Measurements from ENCODE around the gene DCAF8.

The DCAF8 gene

DNA sequence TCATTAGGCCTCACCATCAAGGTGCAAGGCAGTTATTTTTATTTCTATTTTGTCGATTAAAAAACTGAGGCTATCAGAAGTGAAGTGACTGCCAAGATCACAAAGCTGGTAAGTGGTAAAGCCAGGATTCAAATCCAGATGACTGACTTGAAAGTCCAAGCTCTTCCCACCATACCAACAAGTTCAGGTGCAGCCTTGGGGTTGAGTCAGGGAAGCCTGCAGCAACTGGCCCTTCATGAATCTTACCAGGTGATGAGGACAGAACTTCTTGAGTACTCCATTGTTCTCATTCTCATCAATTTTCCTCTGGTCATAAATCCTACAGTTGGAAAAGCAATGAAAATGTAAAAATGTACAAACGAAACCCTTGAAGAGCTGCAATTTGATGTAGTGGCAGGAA is 37.0 kb downstream of the DCAF8 start:
- DNase-seq, result no peak

DNA sequence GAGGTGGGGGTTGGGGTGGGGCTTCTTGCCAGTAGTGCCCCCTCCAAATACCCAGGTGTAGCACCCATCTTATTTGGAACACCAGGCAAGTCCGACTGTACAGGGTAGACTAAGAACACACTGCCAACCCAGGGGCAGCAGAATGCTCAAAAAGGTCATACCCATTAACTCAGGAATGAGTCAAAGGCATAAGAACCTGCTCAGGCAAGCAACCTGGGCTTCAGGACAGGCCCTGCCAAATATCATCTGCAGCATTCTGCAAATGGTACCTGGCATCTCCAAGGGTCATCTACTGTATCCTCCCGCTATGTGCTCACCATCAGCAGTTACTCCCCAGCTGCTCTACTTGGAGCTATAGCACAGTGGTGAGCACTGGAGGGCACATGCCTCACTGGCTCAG is 37.7 kb downstream of the DCAF8 start:
- DNase-seq, result no peak

DNA sequence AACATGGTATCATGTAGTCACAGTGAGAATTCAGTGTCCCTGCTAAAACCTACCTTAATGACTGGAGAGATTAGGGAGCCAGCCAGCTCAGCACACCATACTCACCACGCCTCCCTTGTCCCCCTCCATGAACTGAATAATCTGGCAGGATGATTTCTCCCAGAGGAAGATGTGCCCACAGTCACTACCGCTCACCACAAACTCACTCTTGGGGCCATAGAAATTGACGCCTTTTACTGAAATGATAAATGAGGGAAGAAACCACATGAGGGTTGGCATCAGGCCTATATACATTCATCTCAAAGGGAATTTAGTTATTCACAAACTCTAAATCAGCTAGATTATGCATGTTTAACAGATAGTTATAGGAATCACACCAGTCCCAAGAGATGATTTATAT is 39.8 kb downstream of the DCAF8 start:
- no peak for DNase-seq

DNA sequence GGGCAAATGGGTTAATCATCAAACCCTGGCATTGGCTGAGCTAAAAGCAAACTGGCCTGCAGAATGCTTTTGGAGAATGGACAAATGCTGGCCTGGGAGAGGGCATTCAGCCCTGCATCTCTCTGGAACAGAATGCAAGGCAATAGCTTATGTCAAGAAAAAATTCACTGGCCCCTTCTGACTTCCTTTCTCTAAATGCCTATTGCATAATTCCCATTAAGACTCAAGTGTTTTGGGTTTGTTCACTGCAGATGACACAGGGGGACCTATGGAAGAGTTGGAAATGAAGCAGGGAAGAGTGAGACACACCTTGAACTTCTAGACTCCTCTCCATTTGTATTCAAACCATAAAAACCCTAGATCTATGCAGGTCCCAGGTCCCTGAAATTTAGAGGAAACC is 41.3 kb downstream of the DCAF8 start:
- DNase-seq, result no peak

DNA sequence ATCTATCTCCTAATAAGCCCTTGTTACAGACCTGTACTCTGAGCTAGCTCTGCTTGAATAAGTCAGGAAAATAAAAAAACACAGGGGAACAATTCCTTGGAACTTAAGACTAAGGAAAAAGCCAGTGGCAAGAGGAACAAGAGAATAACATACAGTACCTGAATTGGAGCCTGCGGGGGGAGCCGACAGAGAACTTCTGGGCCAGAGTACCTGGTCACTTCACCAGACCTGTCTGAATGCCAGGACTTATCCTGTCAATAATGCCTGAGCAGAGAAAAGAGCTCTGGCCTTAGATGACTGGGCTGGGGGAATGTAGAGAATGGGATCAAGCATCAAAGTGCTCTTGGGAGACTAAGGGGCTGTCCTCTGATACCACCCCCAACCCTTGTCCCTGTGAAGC is 42.0 kb downstream of the DCAF8 start:
- DNase-seq, result no peak

DNA sequence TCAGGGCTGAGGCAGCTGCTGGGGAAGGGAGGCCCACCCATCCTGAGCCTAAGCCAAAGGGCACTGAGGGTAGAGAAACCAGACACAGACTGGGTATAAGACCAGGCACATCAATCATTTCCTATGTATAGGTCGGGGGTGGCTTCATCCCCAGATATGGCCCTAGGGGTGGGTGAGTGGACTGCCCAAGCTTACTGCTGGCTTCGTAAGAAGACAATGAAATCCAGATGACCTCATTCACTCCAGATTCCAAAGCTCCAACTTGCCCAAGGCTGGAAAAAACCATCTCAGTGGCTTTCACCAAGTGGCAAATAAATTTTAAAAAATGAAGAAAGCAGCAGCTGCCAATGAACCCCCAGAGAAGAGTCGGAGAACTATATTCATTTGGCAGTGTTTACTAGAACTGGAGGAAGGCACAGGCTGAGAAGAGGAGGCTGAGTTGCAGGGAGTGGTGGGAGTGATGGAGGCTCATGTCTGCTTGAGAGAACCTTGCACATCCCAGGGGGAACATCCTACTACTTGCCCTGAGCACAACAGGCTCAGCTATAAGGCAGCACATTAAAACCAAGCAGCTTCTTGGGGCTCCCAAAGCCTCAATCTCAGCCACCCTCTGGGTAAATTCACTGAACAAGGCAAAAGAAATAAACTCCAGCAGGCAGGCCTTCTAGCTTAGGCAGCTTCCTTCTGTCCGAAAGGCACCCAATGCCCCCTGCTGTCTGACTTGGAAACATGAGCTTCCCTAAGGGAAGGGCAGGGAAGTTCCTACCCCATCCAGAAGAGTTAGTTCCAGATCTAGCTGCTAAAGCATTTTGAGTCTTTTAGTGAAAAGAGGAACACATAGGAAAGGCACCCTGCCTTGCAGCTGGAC is 43.1 kb downstream of the DCAF8 start:
- no peak for DNase-seq

DNA sequence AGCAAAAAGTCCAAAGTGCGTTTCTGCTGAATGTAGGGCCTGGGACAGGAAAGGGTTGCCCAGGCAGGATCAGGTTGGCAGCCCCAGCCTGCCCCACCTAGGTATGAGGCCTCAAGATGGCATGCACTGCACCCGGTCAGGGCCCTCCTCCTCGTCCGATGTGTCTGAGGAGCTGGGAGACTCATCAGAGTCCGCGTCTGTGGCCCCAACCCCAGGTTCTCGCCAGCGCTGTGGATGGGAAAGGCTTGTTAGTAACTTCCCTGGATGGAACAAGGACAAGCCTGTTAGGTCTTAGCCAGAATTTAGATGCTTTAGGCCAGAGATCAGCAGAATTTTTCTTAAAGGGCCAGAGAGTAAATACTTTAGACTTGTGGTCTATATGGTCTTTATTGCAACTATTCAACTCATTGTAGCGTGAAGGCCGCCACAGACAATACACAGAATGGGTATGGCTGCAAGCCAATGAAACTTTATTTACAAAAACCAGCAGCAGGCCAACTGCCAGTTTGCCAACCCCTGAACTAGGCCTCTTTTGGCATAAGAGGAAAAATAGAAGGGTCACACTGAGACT is 44.8 kb downstream of the DCAF8 start:
- DNase-seq, result no peak

DNA sequence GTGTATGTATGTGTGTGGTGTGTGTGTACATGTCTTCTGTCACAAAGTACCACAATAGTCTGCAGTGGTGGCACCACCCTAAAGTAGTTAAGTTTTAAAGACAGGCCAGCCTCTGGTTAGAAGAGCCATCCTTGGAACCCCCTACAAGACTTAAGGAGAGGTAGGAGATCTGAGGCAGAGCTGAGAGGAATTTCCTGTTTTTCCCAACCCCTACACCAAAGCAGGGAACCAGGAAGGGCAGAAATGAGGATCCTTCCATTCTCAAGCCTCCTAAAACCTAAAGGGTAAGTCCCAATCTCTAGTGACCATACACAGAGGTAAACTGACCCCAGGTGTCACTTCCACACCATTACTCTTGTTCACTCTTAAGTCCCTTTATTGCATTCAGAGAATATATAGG is 46.0 kb downstream of the DCAF8 start:
- no peak for DNase-seq

DNA sequence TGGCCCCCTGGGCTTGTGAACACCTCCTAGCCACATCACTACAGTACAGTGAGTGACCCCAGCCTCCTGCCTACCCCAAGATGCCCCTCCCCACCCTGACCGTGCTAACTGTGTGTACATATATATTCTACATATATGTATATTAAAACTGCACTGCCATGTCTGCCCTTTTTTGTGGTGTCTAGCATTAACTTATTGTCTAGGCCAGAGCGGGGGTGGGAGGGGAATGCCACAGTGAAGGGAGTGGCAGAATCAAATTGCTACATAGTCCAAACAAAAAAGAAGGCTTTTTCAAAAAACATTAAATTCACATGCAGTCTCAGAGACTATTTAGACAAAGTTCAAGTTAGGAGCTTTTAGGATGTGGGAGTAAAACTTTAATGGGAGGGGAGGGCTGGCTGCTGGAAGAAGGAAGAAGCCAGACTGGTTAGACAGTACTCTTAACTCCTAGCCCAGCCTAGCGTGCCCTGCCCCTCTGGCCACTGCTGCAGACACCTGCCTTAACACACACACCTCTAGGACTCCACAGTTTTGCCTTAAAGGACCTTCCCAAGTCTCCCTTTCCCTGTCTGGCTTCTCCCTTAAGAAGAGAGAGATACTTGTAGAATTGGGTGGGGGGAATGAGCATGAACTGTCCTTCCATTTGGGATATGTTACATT is 47.7 kb downstream of the DCAF8 start:
- no peak for DNase-seq

DNA sequence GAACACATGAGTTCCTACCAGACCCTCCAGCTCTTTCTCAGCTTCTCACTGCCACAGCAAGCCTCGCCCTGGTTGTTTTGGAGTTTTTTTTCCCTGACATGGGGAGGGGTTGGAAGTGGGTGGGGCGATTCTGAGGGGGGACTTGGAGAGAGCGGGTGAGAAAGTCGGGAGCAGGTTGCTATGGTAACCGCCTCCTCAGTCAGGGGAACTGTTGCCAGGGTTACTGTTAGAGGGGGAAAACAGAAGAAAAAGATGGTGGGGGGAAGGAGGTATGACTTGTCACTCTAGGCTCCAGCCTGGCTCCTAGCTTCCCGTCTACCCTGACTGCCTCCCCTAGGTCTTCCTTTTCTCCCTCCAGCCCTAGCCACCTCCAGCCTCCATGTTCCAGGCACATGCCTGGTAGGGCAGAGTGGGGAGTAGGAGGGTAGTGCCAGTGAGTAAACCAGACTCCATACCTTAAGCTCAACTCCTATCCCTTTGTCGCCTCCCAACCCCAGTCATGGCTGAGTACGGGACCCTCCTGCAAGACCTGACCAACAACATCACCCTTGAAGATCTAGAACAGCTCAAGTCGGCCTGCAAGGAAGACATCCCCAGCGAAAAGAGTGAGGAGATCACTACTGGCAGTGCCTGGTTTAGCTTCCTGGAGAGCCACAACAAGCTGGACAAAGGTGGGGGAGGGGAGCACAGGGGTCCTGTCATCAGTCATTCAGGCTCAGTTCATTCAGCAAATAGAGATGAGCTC is 51.1 kb downstream of the DCAF8 start:
- no peak for DNase-seq

DNA sequence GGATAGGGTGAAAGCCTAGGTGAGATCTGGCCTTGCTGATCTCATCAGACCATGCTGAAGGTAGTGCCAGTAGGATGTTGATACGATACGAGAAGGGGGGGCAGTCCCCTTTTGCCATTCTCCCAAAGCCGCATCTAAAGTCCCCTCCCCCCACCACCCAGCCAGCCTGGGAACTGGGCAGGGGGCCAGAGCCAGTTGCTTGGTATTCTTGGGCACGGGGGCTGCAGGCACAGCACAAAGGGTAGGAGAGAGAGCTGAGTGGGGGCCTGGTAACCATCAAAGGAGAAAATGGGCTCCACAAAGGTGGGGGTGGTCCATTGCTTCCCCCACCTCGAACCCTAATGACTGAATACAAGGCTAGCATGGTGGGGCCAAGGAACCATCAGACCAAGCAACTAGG is 51.8 kb downstream of the DCAF8 start:
- no peak for DNase-seq

DNA sequence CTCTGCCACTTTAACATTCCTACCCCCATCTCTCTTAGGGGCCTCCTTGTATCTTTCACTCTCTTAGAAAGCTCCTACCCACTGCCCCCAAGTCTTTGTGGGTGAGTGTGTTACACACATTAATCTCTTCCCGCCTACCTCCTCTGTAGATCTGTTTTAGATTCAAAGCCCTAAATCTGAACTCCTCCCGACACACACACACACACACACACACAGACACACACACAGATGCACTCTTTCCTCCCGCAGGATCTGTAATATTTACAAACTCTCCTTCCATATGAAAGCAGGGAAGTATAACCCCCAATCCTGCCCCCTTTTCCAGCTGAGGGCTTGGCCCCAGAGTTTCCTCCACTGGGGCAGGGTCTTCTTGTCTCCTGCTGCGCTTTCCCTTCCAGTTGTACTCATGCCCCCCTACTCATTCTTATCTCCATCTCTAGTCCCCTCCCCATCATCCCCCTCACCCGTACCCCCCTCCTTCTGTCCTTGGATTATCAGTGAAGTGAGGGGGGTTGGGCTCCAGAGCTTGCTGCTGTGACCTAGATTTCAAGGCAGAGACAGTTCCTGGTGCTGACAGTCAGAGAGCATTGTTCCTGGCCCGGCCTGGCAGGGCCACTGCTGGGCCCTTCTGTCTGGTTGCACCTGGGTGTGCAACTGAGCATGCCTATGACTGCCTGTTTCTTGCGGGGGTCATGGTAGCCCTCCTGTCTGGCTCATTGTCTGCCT is 52.9 kb downstream of the DCAF8 start:
- no peak for DNase-seq

DNA sequence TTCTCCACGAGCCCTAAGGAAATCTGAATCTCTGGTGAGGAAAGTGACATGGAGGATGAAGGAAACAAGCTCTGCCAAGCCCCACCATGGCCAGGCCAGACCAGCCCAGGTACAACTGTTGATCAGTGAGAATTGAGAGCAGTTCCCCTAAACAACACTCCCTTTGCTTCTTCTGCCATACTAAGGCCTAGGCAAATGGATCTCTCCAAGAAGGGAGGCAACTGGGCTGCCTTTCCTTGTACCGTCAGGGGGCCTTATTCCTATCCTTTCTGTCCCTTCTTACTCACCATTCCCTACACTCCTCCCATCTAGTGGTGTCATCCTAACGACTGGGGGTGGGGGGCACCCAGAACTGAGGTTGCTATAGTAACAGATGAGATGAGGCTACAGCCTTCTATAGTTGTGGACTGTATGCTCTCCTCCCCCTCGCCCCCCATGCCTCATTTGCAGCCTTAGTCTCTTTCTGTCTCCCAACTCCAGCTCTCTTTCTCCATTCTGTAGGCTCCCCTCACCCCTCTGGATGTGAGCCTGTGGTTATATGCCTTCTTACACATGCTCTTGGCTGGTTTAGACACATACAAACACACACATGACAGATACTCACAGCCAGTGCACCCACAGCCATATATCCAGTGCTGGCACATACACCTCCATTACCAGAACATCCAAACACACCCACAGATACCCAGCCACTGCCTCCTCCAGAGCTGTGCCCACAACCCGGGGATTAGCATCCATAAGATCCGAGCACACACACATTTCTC is 53.6 kb downstream of the DCAF8 start:
- no peak for DNase-seq

DNA sequence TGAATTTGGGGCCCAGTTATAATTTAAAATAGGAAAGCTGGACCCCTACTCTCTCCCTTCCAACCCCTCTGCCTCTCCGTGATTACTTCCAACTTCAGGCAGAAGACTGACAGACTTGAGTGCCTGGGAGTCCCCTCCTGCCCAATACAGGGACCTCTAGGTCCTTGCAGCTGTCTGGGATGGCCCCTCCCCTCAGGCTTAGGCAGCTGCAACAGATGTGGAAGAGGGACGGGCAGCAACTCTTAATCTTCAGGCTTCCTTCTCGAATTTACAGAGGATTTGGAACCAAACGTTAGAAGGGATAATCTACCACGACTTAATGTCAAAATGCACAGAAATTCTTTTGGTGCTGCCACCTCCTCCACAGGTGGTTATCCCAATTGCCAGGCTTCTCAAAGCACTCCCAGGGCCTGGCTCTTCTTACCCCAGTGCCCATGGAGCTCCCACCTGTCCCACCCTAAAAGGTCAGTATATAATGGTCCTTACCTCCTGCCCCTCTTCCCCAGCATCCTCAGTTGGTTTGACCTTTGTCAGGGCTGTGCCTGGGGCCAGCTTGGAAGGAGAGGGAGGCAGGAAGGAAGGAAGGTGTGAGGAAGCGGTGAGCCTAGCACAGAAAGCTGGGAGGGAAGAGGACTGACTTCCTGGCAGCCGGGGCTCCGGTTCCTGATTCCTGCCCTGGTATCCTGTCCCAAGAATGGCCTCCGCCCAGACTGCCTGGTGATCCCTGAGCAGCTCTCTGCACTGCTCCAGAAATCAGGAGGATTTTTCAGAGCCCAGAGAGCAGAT is 54.4 kb downstream of the DCAF8 start:
- DNase-seq, result no peak

DNA sequence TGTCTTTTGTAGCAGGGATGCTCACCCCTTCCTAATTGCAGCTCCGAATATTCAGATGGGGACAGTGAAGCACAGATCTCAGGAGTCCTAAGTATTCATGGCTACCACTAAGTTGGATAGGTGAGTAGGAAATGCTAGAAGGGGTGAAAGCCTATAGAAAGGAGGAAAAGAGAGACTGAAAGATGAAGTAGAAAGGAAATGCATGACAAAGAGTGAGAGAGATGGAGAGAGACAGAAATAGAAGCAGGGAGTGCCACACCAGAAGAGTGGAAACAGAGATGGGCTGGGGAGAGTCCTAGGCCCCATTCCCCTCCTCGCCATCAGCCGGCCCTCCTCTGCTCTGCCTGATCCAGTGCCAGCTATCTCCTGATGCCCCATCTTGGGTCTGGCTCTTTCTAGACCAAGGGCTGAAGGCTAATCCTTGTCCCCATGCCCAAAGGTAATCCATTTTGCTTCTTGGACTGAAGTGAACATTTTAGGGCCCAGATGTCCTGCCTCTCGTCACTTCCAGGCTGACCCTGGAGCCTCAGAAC is 55.2 kb downstream of the DCAF8 start:
- DNase-seq, result no peak

DNA sequence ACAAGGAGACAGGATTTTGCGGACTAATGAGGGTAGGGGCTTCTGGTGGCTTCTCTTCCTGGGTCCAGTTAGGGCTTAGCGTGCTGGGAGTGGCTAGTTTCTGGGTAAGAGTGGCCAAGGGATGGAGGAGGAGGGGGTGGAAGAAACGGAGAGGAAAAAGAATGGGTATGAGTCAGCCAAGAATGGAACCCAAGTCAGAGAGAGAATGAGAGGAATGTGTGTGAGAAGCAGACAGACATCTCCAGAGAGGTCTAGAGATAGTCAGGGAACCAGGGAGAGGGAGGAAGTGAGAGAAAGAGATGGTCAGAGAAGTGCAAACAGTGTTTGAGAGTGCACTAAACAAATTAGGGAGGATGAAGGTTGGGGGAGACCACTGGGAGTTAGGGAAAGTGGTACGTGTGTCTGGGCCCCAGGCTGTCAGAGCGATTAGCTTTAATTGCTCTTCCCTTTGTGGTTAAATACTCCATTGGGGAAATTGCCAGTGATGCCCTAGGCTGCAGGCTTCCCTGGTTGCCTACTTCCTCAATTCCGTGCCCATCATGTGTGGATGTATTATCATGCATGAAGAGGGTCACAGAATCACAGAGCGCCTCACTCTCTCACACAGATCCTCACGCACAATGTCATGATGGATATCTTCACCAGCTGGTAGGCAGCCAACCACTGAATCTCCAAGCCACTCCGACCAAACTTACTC is 55.8 kb downstream of the DCAF8 start:
- no peak for DNase-seq

DNA sequence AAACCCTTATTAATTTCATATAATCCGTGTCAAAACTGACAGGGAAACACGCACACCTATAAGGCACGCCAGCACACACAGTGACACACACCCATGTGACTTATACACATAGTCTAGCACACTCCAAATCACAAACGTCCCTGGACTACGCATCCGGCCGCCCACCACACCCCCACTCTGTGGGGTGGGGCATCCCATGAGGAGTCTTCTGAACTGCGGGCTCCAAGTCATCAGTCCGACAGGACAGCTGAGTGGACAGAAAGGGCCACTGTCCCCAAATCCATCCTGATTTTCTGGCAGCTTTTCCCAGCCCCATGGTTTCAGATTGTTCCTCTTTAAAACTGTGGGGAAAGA is 56.3 kb downstream of the DCAF8 start:
- DNase-seq, result peak; percentile 46

DNA sequence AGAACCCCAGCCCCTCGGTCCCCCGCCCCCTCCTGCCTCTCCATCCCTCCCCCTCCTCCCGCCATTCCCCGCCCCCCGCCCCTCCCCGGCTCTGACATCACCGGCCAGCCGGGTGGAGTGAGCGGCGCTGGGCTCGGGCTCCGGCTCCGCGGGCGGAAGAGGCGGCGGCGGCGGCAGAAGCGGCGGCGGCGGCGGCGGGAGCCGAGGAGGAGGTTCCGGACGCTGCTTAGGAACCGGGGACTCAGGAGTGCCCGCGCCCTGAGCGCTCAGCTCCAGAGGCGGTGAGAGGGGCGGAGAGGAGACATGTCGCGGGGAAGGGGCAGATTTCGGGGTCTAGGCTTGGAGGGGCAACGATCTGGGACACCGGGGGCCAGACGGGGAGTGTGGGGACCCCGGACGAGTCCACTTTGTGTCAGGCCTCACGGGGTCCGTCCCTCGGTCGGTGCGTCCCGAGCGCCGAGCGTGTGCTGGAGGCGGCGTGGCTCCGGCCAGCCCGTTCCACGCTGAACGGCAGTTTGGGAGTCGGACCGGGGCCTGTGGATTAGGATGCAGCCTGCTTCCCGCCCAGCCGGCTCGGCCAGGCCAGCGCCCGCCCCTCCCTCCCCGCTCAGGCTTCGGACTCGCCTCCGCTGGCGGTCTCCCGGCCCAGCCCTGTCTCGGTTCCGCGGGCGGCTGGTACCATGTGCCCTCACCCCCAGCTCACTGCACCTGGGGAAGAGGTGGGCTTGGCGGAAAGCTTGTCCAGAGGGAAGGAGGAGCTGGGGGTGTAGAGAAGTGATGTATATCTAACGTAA is 56.9 kb downstream of the DCAF8 start, which contains the start of gene PEA15:
Gene PEA15 (plus strand): TSS at position 143 of the 794 bp plus-strand sequence. CDS start 6,161 bp downstream, outside the sequence.
- DNase-seq, result peak; percentile 76

DNA sequence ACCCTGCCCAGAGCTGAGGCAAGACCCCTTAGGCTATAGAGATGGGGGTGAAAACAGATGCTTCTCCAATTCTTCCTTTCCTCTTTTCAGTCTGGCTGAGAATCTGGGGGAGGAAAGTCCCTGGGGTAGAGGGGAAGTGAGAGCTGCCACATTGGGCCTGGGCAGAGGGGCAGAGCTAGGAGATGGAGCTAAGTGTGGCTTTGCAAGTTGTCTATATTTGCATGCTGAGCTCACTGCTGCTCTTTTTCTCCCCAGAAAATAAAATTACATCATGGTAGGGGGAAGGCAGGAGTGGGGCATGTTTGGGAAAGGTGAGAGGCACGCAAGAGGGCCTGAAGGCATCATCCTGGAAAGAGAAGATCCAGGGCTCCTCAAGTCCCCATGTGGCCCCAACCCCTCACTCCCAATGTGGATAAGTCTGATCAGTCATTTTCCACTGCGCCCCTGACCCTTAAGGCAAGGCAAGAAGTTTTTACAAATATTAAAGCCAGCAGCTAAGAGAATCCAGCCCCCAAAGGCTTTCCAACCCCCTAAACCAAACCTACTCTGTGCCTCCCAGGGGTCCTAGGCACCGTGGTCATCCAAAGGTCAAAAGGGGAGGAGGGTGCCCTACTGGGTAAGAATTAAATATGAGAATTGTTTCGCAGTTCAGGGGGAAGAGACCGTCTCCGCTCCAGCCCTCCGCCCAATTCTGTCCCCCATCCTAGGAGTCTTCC is 57.7 kb downstream of the DCAF8 start:
- peak; percentile 73 for DNase-seq

Data from CD4-positive, alpha-beta T cell treated with Interferon gamma for 1 hour (primary cell).